GM21786 (cell line): ENCODE measurements around the gene BDNF.

Experiments used
- ATAC-seq: cut with Tn5 transposase; IDR thresholded peaks from one replicate; pipeline ENCODE4 v1.9.1; 2021; ENCODE audit not compliant: unreplicated experiment

The BDNF gene

GRCh38 chr11:27626938-27627586, 73.2 kb downstream of the BDNF start:
- no peak for ATAC-seq

GRCh38 chr11:27626269-27626937, 73.9 kb downstream of the BDNF start:
- ATAC-seq = no peak

GRCh38 chr11:27625347-27625912, 74.8 kb downstream of the BDNF start:
- no peak for ATAC-seq

DNA sequence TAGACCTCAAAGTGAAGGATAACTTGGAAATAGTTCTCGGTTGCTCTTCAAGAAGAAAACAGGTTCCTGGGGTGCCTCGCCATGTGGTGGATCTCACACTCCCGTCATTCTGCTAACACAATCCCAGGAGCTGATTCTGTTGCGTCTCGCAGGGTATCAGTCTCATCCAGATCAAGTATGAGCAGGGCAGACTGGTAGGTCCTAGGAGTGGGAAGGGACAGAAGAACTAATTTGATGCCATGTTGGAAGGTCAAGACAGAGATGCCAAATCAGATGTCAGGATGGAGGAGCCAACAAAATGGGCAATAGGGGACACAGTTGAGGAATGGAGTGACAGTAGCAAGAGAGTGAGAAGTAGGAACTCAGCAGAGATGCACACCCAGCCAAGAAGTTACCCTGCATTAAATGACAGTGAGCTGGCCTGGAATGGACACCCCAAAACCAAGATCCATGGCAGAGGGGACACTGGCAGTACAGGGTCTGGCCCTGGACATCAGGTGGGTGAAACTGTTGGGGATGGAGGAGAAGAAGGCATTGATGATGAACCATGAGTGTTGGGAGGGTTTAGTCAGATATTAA, 76.2 kb downstream of the BDNF start:
- ATAC-seq = no peak

- no peak for ATAC-seq
Measured at GRCh38 chr11:27622541-27623300, 77.5 kb downstream of the BDNF start.

- ATAC-seq = no peak
Measured at GRCh38 chr11:27621405-27622161, 78.7 kb downstream of the BDNF start.

DNA sequence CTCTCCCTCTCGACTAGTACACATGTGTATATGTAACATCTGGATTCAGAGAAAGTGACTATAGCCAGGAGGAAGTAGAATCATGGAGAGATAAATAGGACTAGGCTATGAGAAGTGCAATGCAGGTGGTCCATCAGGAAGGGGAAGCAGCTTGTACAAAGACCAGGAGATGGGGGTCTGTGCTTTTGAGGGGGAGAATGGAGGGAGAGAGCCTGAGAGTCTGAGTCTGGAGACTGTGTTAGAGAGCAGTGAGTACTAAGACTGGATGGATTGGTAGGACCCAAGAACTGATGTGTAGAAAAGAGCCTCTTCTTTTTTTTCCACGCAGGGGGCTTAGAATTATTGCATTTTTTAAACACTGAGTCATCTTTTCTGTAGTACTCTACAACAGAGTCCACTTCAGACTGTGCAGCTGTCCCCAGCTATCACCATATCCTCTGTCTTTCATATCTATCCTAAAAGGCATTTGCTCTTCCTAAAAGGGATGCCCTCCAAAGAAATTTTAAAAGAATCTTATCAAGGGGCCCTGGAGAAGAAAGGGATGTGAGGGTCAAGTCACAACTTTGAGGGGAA, 80.4 kb downstream of the BDNF start:
- no peak for ATAC-seq

DNA sequence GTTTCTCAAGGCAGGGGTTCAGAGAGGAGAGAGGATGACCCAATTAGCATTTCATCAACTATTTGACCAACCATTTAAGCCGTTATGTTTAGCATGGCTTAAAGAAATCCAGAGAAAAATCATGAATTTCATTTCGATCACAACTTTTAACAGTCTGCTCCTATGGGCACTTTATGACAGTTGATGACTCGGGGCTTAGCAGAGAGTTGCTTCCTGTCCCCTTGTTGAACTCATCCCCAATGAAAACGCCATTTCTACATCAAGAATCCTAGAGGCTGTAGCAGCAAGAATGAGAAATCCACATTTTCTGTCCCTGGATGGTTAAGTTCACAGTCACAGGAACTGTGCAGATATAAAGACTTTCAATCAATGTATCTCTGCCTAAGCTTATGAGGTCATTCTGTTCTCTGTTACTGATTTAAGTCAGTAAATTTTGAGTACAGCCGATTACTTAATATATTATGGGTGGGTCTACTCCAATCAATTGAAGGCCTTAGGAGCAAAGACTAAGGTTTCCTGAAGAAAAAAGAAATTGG, 81.1 kb downstream of the BDNF start:
- ATAC-seq = no peak

GRCh38 chr11:27618281-27618915, 81.9 kb downstream of the BDNF start:
- no peak for ATAC-seq

DNA sequence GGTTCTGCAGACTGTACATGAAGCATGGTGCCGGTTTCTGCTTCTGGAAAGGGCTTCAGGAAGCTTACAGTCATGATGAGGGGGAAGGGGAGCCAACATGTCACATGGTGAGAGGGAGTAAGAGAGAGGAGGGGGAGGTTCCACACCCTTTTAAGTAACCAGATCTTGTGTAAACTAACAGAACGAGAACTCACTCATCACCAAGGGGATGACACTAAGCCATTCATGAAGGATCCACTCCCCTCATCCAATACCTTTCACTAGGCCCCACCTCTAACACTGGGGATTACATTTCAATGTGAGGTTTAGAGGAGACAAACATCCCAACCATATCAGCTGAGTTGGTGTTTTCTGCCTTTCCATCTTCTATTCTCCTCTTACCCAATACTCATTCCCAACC, 83.5 kb downstream of the BDNF start:
- no peak for ATAC-seq

GRCh38 chr11:27615833-27616232, 84.4 kb downstream of the BDNF start:
- ATAC-seq = no peak

DNA sequence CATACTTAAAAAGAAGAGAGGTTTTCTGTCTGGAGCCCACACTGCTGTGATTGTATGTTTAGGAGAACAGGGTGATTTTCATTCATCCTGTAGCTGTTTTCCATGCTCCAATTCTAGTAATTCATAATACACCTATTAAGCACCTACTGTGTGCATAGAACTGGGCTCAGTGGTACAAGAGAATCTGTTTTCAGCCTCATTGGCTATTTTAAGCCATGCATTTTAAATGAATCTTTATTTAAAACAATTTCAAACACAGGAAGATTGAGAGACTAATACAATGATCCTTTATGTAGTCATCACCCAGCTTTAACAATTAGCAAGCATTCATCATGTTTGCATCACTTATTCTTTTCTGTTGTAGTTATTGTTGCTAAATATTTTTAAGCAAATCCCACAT, 86.2 kb downstream of the BDNF start:
- no peak for ATAC-seq

- ATAC-seq = no peak
Measured at GRCh38 chr11:27612932-27613880, 87.0 kb downstream of the BDNF start.

DNA sequence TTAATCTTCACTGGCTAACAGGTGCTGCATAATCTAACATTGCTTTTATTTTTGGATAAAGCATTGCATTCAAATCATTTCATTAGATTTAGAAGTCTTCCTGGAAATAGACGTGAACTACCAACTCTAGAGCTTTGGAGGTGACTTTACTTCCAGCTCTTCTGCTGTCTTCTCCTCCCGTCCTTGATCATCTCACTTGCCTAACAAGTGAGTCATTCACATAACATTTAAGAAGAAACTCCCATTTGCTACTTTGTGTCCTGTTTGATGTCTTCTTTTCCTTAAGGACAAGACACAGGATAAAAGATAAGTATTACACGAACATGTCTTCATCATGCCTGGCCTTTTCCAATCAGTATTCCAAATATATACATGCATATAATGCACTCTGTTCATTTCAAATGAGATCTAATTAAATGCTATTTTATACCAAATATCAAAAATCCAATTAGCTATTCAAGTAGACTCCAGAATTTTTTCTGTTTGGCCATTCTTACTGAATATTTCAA, 88.3 kb downstream of the BDNF start:
- no peak for ATAC-seq

DNA sequence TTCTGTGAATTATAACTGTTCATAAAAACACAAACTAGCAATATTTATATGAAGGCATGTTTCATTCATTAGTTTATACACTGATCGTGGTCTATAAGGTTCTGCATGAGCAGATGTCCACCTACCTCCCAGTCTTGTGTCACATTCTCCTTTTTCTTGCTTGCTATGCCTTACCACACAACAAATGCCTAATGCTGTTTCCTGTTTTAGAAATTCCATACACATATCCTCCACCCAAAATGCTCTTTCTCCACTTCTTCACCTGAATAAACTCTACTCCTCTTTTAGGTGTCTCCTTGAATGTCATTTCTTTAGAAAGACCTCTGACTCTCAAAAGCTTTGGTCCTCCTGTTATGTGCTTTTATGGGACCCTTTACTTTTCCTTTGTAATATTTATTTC, 88.9 kb downstream of the BDNF start:
- no peak for ATAC-seq

- ATAC-seq = no peak
Measured at GRCh38 chr11:27610946-27611345, 89.3 kb downstream of the BDNF start.

DNA sequence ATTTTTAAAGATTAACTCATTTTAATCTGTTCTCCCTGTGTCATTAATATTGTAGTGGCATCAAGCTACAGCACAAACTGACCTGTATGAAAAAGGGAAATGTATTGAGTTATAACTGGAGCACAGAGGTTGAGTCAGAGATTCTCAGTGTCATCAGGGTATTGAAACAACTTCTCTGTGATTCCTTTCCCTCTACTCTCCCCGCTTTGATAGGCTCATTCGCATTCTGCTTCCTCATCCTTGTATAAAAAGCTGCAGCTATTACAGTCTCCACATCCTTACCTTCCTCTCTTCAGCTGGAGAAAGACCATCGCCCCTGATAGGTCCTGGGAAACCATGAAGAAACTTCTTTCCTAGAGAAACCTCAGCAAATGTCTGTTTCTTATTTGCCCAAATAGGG, 90.0 kb downstream of the BDNF start:
- no peak for ATAC-seq

DNA sequence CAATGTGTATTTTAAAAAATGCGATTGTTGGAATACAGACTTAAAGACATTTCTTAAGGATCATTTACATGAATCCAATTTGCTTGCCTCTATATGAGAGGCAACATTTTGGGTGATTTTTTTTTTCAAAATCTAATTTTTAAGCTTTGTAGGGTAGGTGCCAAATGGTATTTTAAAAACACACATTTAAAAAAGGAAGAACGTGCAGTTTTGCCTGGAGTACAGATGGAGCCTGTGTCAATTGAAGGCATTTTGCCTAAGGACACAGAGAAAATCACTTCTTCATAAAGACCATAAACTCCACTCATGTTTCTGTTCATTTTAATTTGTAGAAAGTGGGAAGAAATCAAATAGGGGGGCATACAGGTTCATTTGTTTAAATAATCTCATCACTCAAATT, 91.3 kb downstream of the BDNF start:
- no peak for ATAC-seq
